Measurements from ENCODE around the gene NSG2.

- TF ChIP-seq EP300 (IDR thresholded peaks at IDR 0.05) (no peak), POLR2AphosphoS5 (IDR thresholded peaks at IDR 0.05) (no peak), POLR2A (IDR thresholded peaks at IDR 0.05) (no peak)
- TF ChIP-seq, protein P1, sequence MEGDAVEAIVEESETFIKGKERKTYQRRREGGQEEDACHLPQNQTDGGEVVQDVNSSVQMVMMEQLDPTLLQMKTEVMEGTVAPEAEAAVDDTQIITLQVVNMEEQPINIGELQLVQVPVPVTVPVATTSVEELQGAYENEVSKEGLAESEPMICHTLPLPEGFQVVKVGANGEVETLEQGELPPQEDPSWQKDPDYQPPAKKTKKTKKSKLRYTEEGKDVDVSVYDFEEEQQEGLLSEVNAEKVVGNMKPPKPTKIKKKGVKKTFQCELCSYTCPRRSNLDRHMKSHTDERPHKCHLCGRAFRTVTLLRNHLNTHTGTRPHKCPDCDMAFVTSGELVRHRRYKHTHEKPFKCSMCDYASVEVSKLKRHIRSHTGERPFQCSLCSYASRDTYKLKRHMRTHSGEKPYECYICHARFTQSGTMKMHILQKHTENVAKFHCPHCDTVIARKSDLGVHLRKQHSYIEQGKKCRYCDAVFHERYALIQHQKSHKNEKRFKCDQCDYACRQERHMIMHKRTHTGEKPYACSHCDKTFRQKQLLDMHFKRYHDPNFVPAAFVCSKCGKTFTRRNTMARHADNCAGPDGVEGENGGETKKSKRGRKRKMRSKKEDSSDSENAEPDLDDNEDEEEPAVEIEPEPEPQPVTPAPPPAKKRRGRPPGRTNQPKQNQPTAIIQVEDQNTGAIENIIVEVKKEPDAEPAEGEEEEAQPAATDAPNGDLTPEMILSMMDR (IDR thresholded peaks at IDR 0.05) = no peak
Observed at GRCh38 chr5:174157048-174157447, 111.5 kb downstream of the NSG2 start.

All from stomach (tissue), 4 donors.